H1 (cell line): ENCODE results near the gene SAT2. TPM values are rescaled to one million over a fixed set of nuclear protein-coding genes. Genes with fewer than 3 reads are reported as not detected.

ENCODE experiments used
- CTCF ChIA-PET: fragments of 300-600 bp; sonication (Branson Sonifier 250); formaldehyde crosslinking; loops from one replicate; lab custom pipeline; 2021; ENCODE audit not compliant: partially characterized antibody; lab: Charles Lee
- POLR2A ChIA-PET: fragments of 300-600 bp; sonication (Branson Sonifier 250); formaldehyde crosslinking; loops from one replicate; lab custom pipeline; 2021; ENCODE audit warnings: inconsistent platforms; ENCODE audit not compliant: partially characterized antibody; lab: Charles Lee
- DNase-seq, 2 experiments: peaks; one replicate each; pipeline versions ENCODE4 v3.0.0 to v3.0.0-alpha.2; 2010 to 2022; ENCODE audit warnings: low spot score in 2 of 2, low read depth in 1 of 2, mixed read lengths in 1 of 2
- FAIRE-seq: peaks from 2 replicates; lab custom pipeline; 2011; peaks lifted over from hg19 to GRCh38; lab: Jason Lieb, UNC
- H2AFZ ChIP-seq: 2 replicates; pipeline ENCODE4 v1.8.1; 2012; ENCODE audit warnings: low read length, inconsistent platforms
- H2AK5ac ChIP-seq: 2 replicates; pipeline ENCODE4 v1.6.1; 2013; ENCODE audit warnings: low read depth, low read length
- H2BK120ac ChIP-seq: replicated peaks from 2 replicates; pipeline ENCODE3; 2013; ENCODE audit warnings: low read depth, low read length, inconsistent platforms
- H2BK12ac ChIP-seq: 2 replicates; pipeline ENCODE4 v1.6.1; 2013; ENCODE audit warnings: low read depth, low read length
- H2BK15ac ChIP-seq: 2 replicates; pipeline ENCODE4 v1.6.1; 2013; ENCODE audit warnings: low read length
- H2BK20ac ChIP-seq: 2 replicates; pipeline ENCODE4 v1.6.1; 2013; ENCODE audit warnings: low read length
- H2BK5ac ChIP-seq: 2 replicates; pipeline ENCODE4 v1.6.1; 2013; ENCODE audit warnings: low read depth, low read length
- H3K14ac ChIP-seq: 2 replicates; pipeline ENCODE4 v1.6.1; 2013; ENCODE audit warnings: inconsistent platforms; ENCODE audit not compliant: insufficient read length
- H3K18ac ChIP-seq: 2 replicates; pipeline ENCODE4 v1.6.1; 2013; ENCODE audit warnings: low read length; ENCODE audit errors: extremely low read depth
- H3K23ac ChIP-seq: 2 replicates; pipeline ENCODE4 v1.6.1; 2013; ENCODE audit warnings: inconsistent platforms; ENCODE audit not compliant: insufficient read length
- H3K23me2 ChIP-seq: 2 replicates; pipeline ENCODE4 v1.6.1; 2013; ENCODE audit warnings: low read depth, low read length
- H3K27ac ChIP-seq: 2 replicates; pipeline ENCODE4 v1.6.1; 2011; ENCODE audit warnings: low read depth, low read length, inconsistent platforms
- H3K27me3 ChIP-seq, 4 experiments: replicated peaks in 1 of 4; 1 replicate in 1 of 4; 2 replicates in 3 of 4; pipeline versions ENCODE4 v1.6.1 to v1.8.1; 2011 to 2013; ENCODE audit warnings: low read length in 3 of 4, mild to moderate bottlenecking in 3 of 4, inconsistent platforms in 2 of 4, mixed read lengths in 2 of 4, moderate library complexity in 1 of 4; ENCODE audit not compliant: control insufficient read depth in 3 of 4, insufficient read depth in 3 of 4; ENCODE audit errors: extremely low read depth in 1 of 4
- H3K36me3 ChIP-seq, 4 experiments: 2 replicates each; pipeline versions ENCODE4 v1.6.1 to v1.8.1; 2011 to 2013; ENCODE audit warnings: mild to moderate bottlenecking in 4 of 4, low read length in 3 of 4, moderate library complexity in 2 of 4, control low read depth in 1 of 4, inconsistent platforms in 1 of 4; ENCODE audit not compliant: insufficient read depth in 4 of 4, control insufficient read depth in 2 of 4
- H3K4ac ChIP-seq: replicated peaks from 2 replicates; pipeline ENCODE3; 2013; ENCODE audit warnings: low read length, low read depth, mixed read lengths, inconsistent platforms; ENCODE audit not compliant: insufficient read length
- H3K4me1 ChIP-seq, 4 experiments: replicated peaks in 1 of 4; 1 replicate in 1 of 4; 2 replicates in 3 of 4; pipeline versions ENCODE4 v1.6.1 to v1.8.1; 2011 to 2013; ENCODE audit warnings: low read length in 3 of 4, inconsistent platforms in 2 of 4, mixed read lengths in 1 of 4; ENCODE audit not compliant: insufficient read depth in 4 of 4, control insufficient read depth in 3 of 4
- H3K4me2 ChIP-seq, 2 experiments: 2 replicates each; pipeline versions ENCODE4 v1.6.1 to v1.8.1; 2011 to 2013; ENCODE audit warnings: low read depth in 2 of 2, low read length in 2 of 2, control low read depth in 1 of 2, inconsistent platforms in 1 of 2, mild to moderate bottlenecking in 1 of 2; ENCODE audit not compliant: insufficient read depth in 1 of 2
- H3K4me3 ChIP-seq, 4 experiments: fragments of 200-600, 300-600 bp in 1 of 4; sonication (generic), shearing (Covaris generic), sonication (Bioruptor Twin) in 1 of 4; 2 replicates each; pipeline versions ENCODE4 v1.5.1 to v1.8.1; 2011 to 2016; ENCODE audit warnings: low read length in 4 of 4, low read depth in 3 of 4, control low read depth in 2 of 4, inconsistent platforms in 2 of 4, mild to moderate bottlenecking in 2 of 4, mixed read lengths in 1 of 4, moderate library complexity in 1 of 4; ENCODE audit not compliant: insufficient read depth in 2 of 4; ENCODE audit errors: extremely low read depth in 1 of 4
- H3K56ac ChIP-seq: replicated peaks from 2 replicates; pipeline ENCODE3; 2013; ENCODE audit warnings: low read depth, mild to moderate bottlenecking, mixed read lengths, low read length, inconsistent platforms; ENCODE audit not compliant: insufficient read length
- H3K79me1 ChIP-seq: 2 replicates; pipeline ENCODE4 v1.6.1; 2013; ENCODE audit warnings: low read depth, low read length, control low read depth
- H3K79me2 ChIP-seq, 2 experiments: 2 replicates each; pipeline versions ENCODE4 v1.6.1 to v1.8.1; 2012 to 2013; ENCODE audit warnings: low read length in 2 of 2, mild to moderate bottlenecking in 2 of 2, inconsistent platforms in 1 of 2; ENCODE audit not compliant: insufficient read depth in 2 of 2, control insufficient read depth in 1 of 2
- H3K9ac ChIP-seq, 4 experiments: replicated peaks in 1 of 4; 1 replicate in 1 of 4; 2 replicates in 3 of 4; pipeline versions ENCODE4 v1.6.1 to v1.8.1; 2011 to 2013; ENCODE audit warnings: low read depth in 3 of 4, low read length in 3 of 4, control low read depth in 2 of 4, mild to moderate bottlenecking in 2 of 4, moderate library complexity in 2 of 4, inconsistent platforms in 1 of 4; ENCODE audit errors: extremely low read depth in 1 of 4
- H3K9me3 ChIP-seq, 2 experiments: 2 replicates each; pipeline versions ENCODE4 v1.6.1 to v1.8.1; 2012 to 2013; ENCODE audit warnings: mild to moderate bottlenecking in 2 of 2, moderate library complexity in 2 of 2, control low read depth in 1 of 2, inconsistent platforms in 1 of 2, low read depth in 1 of 2, low read length in 1 of 2, mixed read lengths in 1 of 2; ENCODE audit not compliant: insufficient read depth in 2 of 2
- H4K20me1 ChIP-seq, 2 experiments: replicated peaks in 1 of 2; 2 replicates each; pipeline versions ENCODE3 to v1.8.1; 2011 to 2013; ENCODE audit warnings: inconsistent platforms in 2 of 2, low read length in 2 of 2, mild to moderate bottlenecking in 1 of 2; ENCODE audit not compliant: insufficient read depth in 2 of 2, control insufficient read depth in 1 of 2
- H4K5ac ChIP-seq: 2 replicates; pipeline ENCODE4 v1.6.1; 2013; ENCODE audit warnings: low read length, low read depth, mixed read lengths, inconsistent platforms; ENCODE audit not compliant: insufficient read length
- H4K8ac ChIP-seq: 2 replicates; pipeline ENCODE4 v1.8.0; 2013; ENCODE audit warnings: mild to moderate bottlenecking, moderate library complexity, low read length, inconsistent platforms; ENCODE audit not compliant: insufficient read depth; ENCODE audit errors: extremely low read depth
- H4K91ac ChIP-seq: replicated peaks from 2 replicates; pipeline ENCODE3; 2013; ENCODE audit warnings: low read length, mixed read lengths, inconsistent platforms; ENCODE audit not compliant: insufficient read length
- BACH1 ChIP-seq: IDR thresholded peaks from 2 replicates; pipeline ENCODE4 v1.6.1; 2012; ENCODE audit warnings: low read length, improper control_type of control experiment
- CHD2 ChIP-seq: IDR thresholded peaks from 2 replicates; pipeline ENCODE4 v1.6.1; 2012; ENCODE audit warnings: low read length, improper control_type of control experiment
- CTBP2 ChIP-seq: IDR thresholded peaks from 2 replicates; pipeline ENCODE4 v1.7.0; 2011; ENCODE audit warnings: borderline replicate concordance, mild to moderate bottlenecking, moderate library complexity, mixed read lengths, low read length; ENCODE audit not compliant: insufficient read depth, insufficient read length
- FOSL1 ChIP-seq: IDR thresholded peaks from 2 replicates; pipeline ENCODE4 v1.6.1; 2011; ENCODE audit warnings: mild to moderate bottlenecking, low read depth, low read length, moderate library complexity; ENCODE audit not compliant: insufficient read depth
- KDM5A ChIP-seq: fragments of 200-600 bp; IDR thresholded peaks from 2 replicates; pipeline ENCODE4 v1.7.1; 2012; ENCODE audit warnings: mild to moderate bottlenecking, low read length, inconsistent platforms, mixed read lengths
- NRF1 ChIP-seq: IDR thresholded peaks from 2 replicates; pipeline ENCODE4 v1.6.1; 2011; ENCODE audit warnings: mild to moderate bottlenecking, low read depth, low read length, improper control_type of control experiment
- POLR2A ChIP-seq, 2 experiments: IDR thresholded peaks; 1 replicate in 1 of 2; 2 replicates in 1 of 2; pipeline ENCODE4 v1.6.1; 2011; ENCODE audit warnings: low read depth in 2 of 2, low read length in 2 of 2, mild to moderate bottlenecking in 2 of 2; ENCODE audit errors: control extremely low read depth in 1 of 2
- RAD21 ChIP-seq, 2 experiments: IDR thresholded peaks in 1 of 2; conservative IDR thresholded peaks in 1 of 2; 2 replicates each; pipeline ENCODE4 v1.6.1; 2011; ENCODE audit warnings: low read depth in 2 of 2, low read length in 2 of 2, improper control_type of control experiment in 1 of 2, inconsistent platforms in 1 of 2, mild to moderate bottlenecking in 1 of 2, moderate library complexity in 1 of 2
- RFX5 ChIP-seq: IDR thresholded peaks from 2 replicates; pipeline ENCODE4 v1.6.1; 2011; ENCODE audit warnings: low read depth, low read length, improper control_type of control experiment, borderline replicate concordance
- SAP30 ChIP-seq: fragments of 300-600 bp; sonication (generic); IDR thresholded peaks from 2 replicates; pipeline ENCODE4 v1.7.1; 2012; ENCODE audit warnings: low read length, moderate library complexity, mild to moderate bottlenecking, inconsistent platforms; ENCODE audit not compliant: insufficient read depth, insufficient replicate concordance
- SIN3A ChIP-seq, 2 experiments: IDR thresholded peaks in 1 of 2; conservative IDR thresholded peaks in 1 of 2; 2 replicates each; pipeline ENCODE4 v1.6.1; 2011 to 2012; ENCODE audit warnings: low read length in 2 of 2, improper control_type of control experiment in 1 of 2, low read depth in 1 of 2, mild to moderate bottlenecking in 1 of 2
- WGBS, 2 experiments: shearing (Covaris generic) in 1 of 2; methylation state at CpG; one replicate each; pipeline versions ENCODE4 v1.1.6 to v1.1.7; 2013 to 2015; ENCODE audit warnings: low lambda C conversion rate in 2 of 2, mixed read lengths in 2 of 2, inconsistent platforms in 1 of 2, low coverage in 1 of 2, missing lambda C conversion rate in 1 of 2; ENCODE audit not compliant: insufficient replicate concordance in 2 of 2, insufficient coverage in 1 of 2, insufficient read length in 1 of 2; ENCODE audit errors: extremely low coverage in 1 of 2, missing lambda C conversion rate in 1 of 2; 5-methylcytosine and 5-hydroxymethylcytosine counted together
- polyA plus RNA-seq, 7 experiments: library from polyadenylated mRNA; depleted of rRNA in 3 of 7; stranded (reverse) in 5 of 7; unstranded in 2 of 7; fragments of >200 nt in 5 of 7; fragments of 200-250 nt in 2 of 7; gene quantifications; 1 replicate in 5 of 7; 2 replicates in 1 of 7; 4 replicates in 1 of 7; pipeline versions ENCODE4 v1.2.1 to v1.2.3, GENCODE V29; 2011 to 2013; ENCODE audit warnings: missing spikeins in 2 of 7, mixed read lengths in 2 of 7
- total RNA-seq: library from RNA; stranded (reverse); fragmentation: NEBNext Ultra II Directional; extraction: Animal tissue kit (Norgen Biotek cat#: 25700); gene quantifications from 2 replicates; pipeline ENCODE4 v1.2.1, GENCODE V29; 2021
- TF ChIP-seq, protein P1 (sequence below): IDR thresholded peaks from 2 replicates; pipeline ENCODE4 v1.6.1; 2012; ENCODE audit warnings: inconsistent platforms

The SAT2 gene
- total and polyA plus RNA-seq, 2 of the 8 experiments (the other 6 are each of a cell fraction or from before 2014, with no cell fraction given) = 36.4 to 72.3 TPM

- H3K56ac ChIP-seq = no peak overlapping the region
- DNase-seq (peak; percentile 39 to 66), FAIRE-seq (peak; percentile 90)
- no peak overlapping the region for H3K23ac ChIP-seq
- peaks cover 0 to 12% (median 3%) of the 10 kb centered on the region in 4 experiments; a peak in 3 of 7 replicates for H3K4me1 ChIP-seq
- H3K27ac ChIP-seq = no peak overlapping the region
- H3K4ac ChIP-seq = no peak overlapping the region
- H2BK20ac ChIP-seq = peak overlapping the region; percentile 89
- peak overlapping the region; percentile 62; the same call in 1 of the 2 replicates for H2BK12ac ChIP-seq
- H4K5ac ChIP-seq = no peak overlapping the region
- 0 out of 2 replicates have a peak overlapping the region, but pooled peaks have one; percentile 14 for H2AK5ac ChIP-seq
- 0 out of 4 replicates have a peak overlapping the region, but pooled peaks of 1 of the 2 experiments have one; percentile 22 for H3K4me2 ChIP-seq
- H2BK15ac ChIP-seq = no peak overlapping the region
- ChIA-PET CTCF (interaction anchor here (0.6 to 15.7 kb wide), 22 partner anchors 10 to 1856 kb away, joined by 3 to 332 read pairs (median 6); partner anchors contain the start of genes ATP1B2, DNAH2, EFNB3 and FXR2), POLR2A (interaction anchor here (0.5 to 79.4 kb wide), 10 partner anchors 14 to 148 kb away, joined by 3 to 2272 read pairs (median 4); partner anchors contain the start of genes ATP1B2, FXR2, MPDU1 and POLR2A)
- H2AFZ ChIP-seq = peak overlapping the region; percentile 82; the same call in 1 of the 2 replicates
- H4K91ac ChIP-seq = peak overlapping the region; percentile 56
- H3K9ac ChIP-seq = no peak overlapping the region
- H3K27me3 ChIP-seq = no peaks in the 10 kb centered on the region
- 41% methylated on average over 6 of the region's 6 CpGs; no CpG with 5 or more reads in 1 of the 2 experiments for WGBS, 2 experiments
- H3K79me2 ChIP-seq = no peaks in the 10 kb centered on the region
- peaks cover 2% of the 10 kb centered on the region; the same call in 1 of the 2 replicates for H3K23me2 ChIP-seq
- peak overlapping the region; percentile 68; the same call in 1 of the 2 replicates for H3K18ac ChIP-seq
- no peak overlapping the region for H4K8ac ChIP-seq
- no peaks in the 10 kb centered on the region for H3K9me3 ChIP-seq
- no peak overlapping the region for H2BK120ac ChIP-seq
- no peak overlapping the region for H3K4me3 ChIP-seq
- H3K14ac ChIP-seq = no peak overlapping the region
- peak overlapping the region; percentile 20; the same call in 1 of the 2 replicates for H2BK5ac ChIP-seq
- H4K20me1 ChIP-seq = no peaks in the 10 kb centered on the region
- H3K36me3 ChIP-seq = no peaks in the 10 kb centered on the region
- no peaks in the 10 kb centered on the region for H3K79me1 ChIP-seq
- TF ChIP-seq, protein P1, sequence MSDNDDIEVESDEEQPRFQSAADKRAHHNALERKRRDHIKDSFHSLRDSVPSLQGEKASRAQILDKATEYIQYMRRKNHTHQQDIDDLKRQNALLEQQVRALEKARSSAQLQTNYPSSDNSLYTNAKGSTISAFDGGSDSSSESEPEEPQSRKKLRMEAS = no peak
- no peak for TF ChIP-seq CTBP2
- TF ChIP-seq RAD21 (IDR thresholded peaks at IDR 0.05 in 1 of 2, conservative IDR thresholded peaks at IDR 0.05 in 1 of 2; ENCODE audit: low read depth in 2 of 2, low read length in 2 of 2) = peak; percentile 75 to 81
- no peak for TF ChIP-seq POLR2A (IDR thresholded peaks at IDR 0.05; ENCODE audit: control extremely low read depth in 1 of 2, low read depth in 2 of 2, low read length in 2 of 2)
- TF ChIP-seq NRF1 = no peak
- no peak for TF ChIP-seq SIN3A (conservative IDR thresholded peaks at IDR 0.05 in 1 of 2, IDR thresholded peaks at IDR 0.05 in 1 of 2; ENCODE audit: low read depth in 1 of 2, low read length in 2 of 2)
- TF ChIP-seq RFX5 = no peak
- TF ChIP-seq BACH1 = no peak
- no peak for TF ChIP-seq CHD2
- TF ChIP-seq FOSL1 = no peak
- no peak for TF ChIP-seq SAP30
- TF ChIP-seq KDM5A = no peak
Measured at GRCh38 chr17:7632492-7632894, 4.9 kb upstream of the SAT2 start.
